HepG2 (cell line): ENCODE results near the gene ST6GALNAC4. TPM values are rescaled to one million over a fixed set of nuclear protein-coding genes. Genes with fewer than 3 reads are reported as not detected.

Source experiments
- ATF6 ChIP-seq: sonication (generic); formaldehyde crosslinking; conservative IDR thresholded peaks from 2 replicates; pipeline ENCODE4 v1.4.0; 2020; ENCODE audit warnings: missing genetic modification reagents
- BCL6 ChIP-seq: IDR thresholded peaks from 2 replicates; pipeline ENCODE4 v1.6.1; 2016; ENCODE audit warnings: missing genetic modification reagents, missing compliant biosample characterization
- ELF3 ChIP-seq: IDR thresholded peaks from 2 replicates; pipeline ENCODE4 v1.6.1; 2016; ENCODE audit warnings: missing genetic modification reagents, missing compliant biosample characterization
- FOXK1 ChIP-seq: sonication (generic); formaldehyde crosslinking; IDR thresholded peaks from 2 replicates; pipeline ENCODE4 v1.4.0; 2020; ENCODE audit warnings: low read depth, missing genetic modification reagents, borderline replicate concordance
- GFI1 ChIP-seq: sonication (generic); formaldehyde crosslinking; IDR thresholded peaks from 2 replicates; pipeline ENCODE4 v1.5.0; 2020; ENCODE audit warnings: missing genetic modification reagents, mild to moderate bottlenecking, borderline replicate concordance
- HBP1 ChIP-seq: IDR thresholded peaks from 2 replicates; pipeline ENCODE4 v1.6.1; 2016; ENCODE audit warnings: low read depth, control low read depth
- KDM3A ChIP-seq: IDR thresholded peaks from 2 replicates; pipeline ENCODE4 v1.6.1; 2018; ENCODE audit warnings: low read depth, missing compliant biosample characterization
- KMT2B ChIP-seq: IDR thresholded peaks from 2 replicates; pipeline ENCODE4 v1.6.1; 2016; ENCODE audit warnings: missing genetic modification reagents, missing compliant biosample characterization
- MAF1 ChIP-seq: sonication (generic); formaldehyde crosslinking; IDR thresholded peaks from 2 replicates; pipeline ENCODE4 v1.5.0; 2020; ENCODE audit warnings: missing genetic modification reagents, borderline replicate concordance
- SMARCC2 ChIP-seq: fragments of 450-650 bp; IDR thresholded peaks from 2 replicates; pipeline ENCODE4 v1.6.1; 2017; ENCODE audit warnings: antibody characterized with exemption, mild to moderate bottlenecking
- ZFAT ChIP-seq: sonication (generic); formaldehyde crosslinking; conservative IDR thresholded peaks from 2 replicates; pipeline ENCODE4 v1.8.1; 2023; ENCODE audit warnings: missing genetic modification reagents, inconsistent platforms
- ZNF350 ChIP-seq: sonication (generic); formaldehyde crosslinking; IDR thresholded peaks from 2 replicates; pipeline ENCODE4 v1.4.0; 2020; ENCODE audit warnings: mild to moderate bottlenecking, low read depth, missing genetic modification reagents, borderline replicate concordance
- ZNF354B ChIP-seq: sonication (generic); formaldehyde crosslinking; IDR thresholded peaks from 2 replicates; pipeline ENCODE4 v1.8.0; 2022; ENCODE audit warnings: mild to moderate bottlenecking, missing genetic modification reagents
- ZNF367 ChIP-seq: sonication (generic); formaldehyde crosslinking; IDR thresholded peaks from 2 replicates; pipeline ENCODE4 v1.4.0; 2020; ENCODE audit warnings: missing genetic modification reagents, borderline replicate concordance
- ZNF552 ChIP-seq: sonication (generic); formaldehyde crosslinking; IDR thresholded peaks from 2 replicates; pipeline ENCODE4 v1.9.0; 2022; ENCODE audit warnings: missing genetic modification reagents, mild to moderate bottlenecking, borderline replicate concordance
- ZNF567 ChIP-seq: sonication (generic); formaldehyde crosslinking; IDR thresholded peaks from 2 replicates; pipeline ENCODE4 v1.8.1; 2023; ENCODE audit warnings: mild to moderate bottlenecking, missing genetic modification reagents, borderline replicate concordance
- ZNF619 ChIP-seq: sonication (generic); formaldehyde crosslinking; IDR thresholded peaks from 2 replicates; pipeline ENCODE4 v1.4.0; 2020; ENCODE audit warnings: mild to moderate bottlenecking, missing genetic modification reagents
- ZNF766 ChIP-seq: sonication (generic); formaldehyde crosslinking; IDR thresholded peaks from 2 replicates; pipeline ENCODE4 v1.5.0; 2020; ENCODE audit warnings: missing genetic modification reagents, borderline replicate concordance
- ZNF850 ChIP-seq: sonication (generic); formaldehyde crosslinking; conservative IDR thresholded peaks from 2 replicates; pipeline ENCODE4 v1.9.0; 2021; ENCODE audit warnings: mild to moderate bottlenecking, missing genetic modification reagents
- polyA plus RNA-seq, 8 experiments: library from polyadenylated mRNA; depleted of rRNA in 3 of 8; stranded (reverse) in 7 of 8; unstranded in 1 of 8; fragments of >200 nt; fragmentation: Illumina TruSeq in 4 of 8; extraction: Trizol in 4 of 8; gene quantifications; 2 replicates each; pipeline versions ENCODE4 v1.2.1 to v1.2.3, GENCODE V29; 2011 to 2016; ENCODE audit warnings: low read depth in 4 of 8, missing spikeins in 1 of 8, mixed read lengths in 1 of 8; ENCODE audit not compliant: insufficient read depth in 1 of 8
- total RNA-seq, 5 experiments: library from RNA; depleted of rRNA; stranded (reverse); fragments of >200 nt; fragmentation: Illumina TruSeq; extraction: Trizol; gene quantifications; 2 replicates each; pipeline ENCODE4 v1.2.3, GENCODE V29; 2016; ENCODE audit warnings: low read depth in 1 of 5
- TF ChIP-seq, protein P1 (sequence below): sonication (generic); formaldehyde crosslinking; conservative IDR thresholded peaks from 2 replicates; pipeline ENCODE4 v1.4.0; 2020; ENCODE audit warnings: missing genetic modification reagents
- TF ChIP-seq, protein P2 (sequence below): sonication (generic); formaldehyde crosslinking; IDR thresholded peaks from 2 replicates; pipeline ENCODE4 v1.4.0; 2020; ENCODE audit warnings: missing genetic modification reagents, borderline replicate concordance

ST6GALNAC4 gene
- total and polyA plus RNA-seq, 2 of the 13 experiments (the other 11 are each of a cell fraction or from before 2014, with no cell fraction given) = 18.8 to 27.7 TPM

- no peak for TF ChIP-seq MAF1 (CRISPR knock-in tag)
- TF ChIP-seq GFI1 (CRISPR knock-in tag) = no peak
- no peak for TF ChIP-seq SMARCC2
- TF ChIP-seq FOXK1 = no peak
- no peak for TF ChIP-seq ZNF850 (CRISPR knock-in tag)
- 0 out of 2 replicates have a peak, but pooled peaks have one; percentile 42 for TF ChIP-seq ZNF350 (CRISPR knock-in tag)
- TF ChIP-seq ZNF567 = 0 out of 2 replicates have a peak, but pooled peaks have one; percentile 46
- no peak for TF ChIP-seq KMT2B (CRISPR knock-in tag)
- TF ChIP-seq HBP1 (CRISPR knock-in tag) = no peak
- 0 out of 2 replicates have a peak, but pooled peaks have one; percentile 39 for TF ChIP-seq ELF3 (CRISPR knock-in tag)
- TF ChIP-seq ZFAT (CRISPR knock-in tag) = no peak
- TF ChIP-seq ZNF552 (CRISPR knock-in tag) = no peak
- no peak for TF ChIP-seq ZNF354B (CRISPR knock-in tag)
- TF ChIP-seq KDM3A (CRISPR knock-in tag) = no peak
- TF ChIP-seq ATF6 (CRISPR knock-in tag) = no peak
- TF ChIP-seq, protein P1, sequence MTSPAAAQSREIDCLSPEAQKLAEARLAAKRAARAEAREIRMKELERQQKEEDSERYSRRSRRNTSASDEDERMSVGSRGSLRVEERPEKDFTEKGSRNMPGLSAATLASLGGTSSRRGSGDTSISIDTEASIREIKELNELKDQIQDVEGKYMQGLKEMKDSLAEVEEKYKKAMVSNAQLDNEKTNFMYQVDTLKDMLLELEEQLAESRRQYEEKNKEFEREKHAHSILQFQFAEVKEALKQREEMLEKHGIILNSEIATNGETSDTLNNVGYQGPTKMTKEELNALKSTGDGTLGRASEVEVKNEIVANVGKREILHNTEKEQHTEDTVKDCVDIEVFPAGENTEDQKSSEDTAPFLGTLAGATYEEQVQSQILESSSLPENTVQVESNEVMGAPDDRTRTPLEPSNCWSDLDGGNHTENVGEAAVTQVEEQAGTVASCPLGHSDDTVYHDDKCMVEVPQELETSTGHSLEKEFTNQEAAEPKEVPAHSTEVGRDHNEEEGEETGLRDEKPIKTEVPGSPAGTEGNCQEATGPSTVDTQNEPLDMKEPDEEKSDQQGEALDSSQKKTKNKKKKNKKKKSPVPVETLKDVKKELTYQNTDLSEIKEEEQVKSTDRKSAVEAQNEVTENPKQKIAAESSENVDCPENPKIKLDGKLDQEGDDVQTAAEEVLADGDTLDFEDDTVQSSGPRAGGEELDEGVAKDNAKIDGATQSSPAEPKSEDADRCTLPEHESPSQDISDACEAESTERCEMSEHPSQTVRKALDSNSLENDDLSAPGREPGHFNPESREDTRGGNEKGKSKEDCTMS (CRISPR knock-in tag) = no peak
- TF ChIP-seq, protein P2, sequence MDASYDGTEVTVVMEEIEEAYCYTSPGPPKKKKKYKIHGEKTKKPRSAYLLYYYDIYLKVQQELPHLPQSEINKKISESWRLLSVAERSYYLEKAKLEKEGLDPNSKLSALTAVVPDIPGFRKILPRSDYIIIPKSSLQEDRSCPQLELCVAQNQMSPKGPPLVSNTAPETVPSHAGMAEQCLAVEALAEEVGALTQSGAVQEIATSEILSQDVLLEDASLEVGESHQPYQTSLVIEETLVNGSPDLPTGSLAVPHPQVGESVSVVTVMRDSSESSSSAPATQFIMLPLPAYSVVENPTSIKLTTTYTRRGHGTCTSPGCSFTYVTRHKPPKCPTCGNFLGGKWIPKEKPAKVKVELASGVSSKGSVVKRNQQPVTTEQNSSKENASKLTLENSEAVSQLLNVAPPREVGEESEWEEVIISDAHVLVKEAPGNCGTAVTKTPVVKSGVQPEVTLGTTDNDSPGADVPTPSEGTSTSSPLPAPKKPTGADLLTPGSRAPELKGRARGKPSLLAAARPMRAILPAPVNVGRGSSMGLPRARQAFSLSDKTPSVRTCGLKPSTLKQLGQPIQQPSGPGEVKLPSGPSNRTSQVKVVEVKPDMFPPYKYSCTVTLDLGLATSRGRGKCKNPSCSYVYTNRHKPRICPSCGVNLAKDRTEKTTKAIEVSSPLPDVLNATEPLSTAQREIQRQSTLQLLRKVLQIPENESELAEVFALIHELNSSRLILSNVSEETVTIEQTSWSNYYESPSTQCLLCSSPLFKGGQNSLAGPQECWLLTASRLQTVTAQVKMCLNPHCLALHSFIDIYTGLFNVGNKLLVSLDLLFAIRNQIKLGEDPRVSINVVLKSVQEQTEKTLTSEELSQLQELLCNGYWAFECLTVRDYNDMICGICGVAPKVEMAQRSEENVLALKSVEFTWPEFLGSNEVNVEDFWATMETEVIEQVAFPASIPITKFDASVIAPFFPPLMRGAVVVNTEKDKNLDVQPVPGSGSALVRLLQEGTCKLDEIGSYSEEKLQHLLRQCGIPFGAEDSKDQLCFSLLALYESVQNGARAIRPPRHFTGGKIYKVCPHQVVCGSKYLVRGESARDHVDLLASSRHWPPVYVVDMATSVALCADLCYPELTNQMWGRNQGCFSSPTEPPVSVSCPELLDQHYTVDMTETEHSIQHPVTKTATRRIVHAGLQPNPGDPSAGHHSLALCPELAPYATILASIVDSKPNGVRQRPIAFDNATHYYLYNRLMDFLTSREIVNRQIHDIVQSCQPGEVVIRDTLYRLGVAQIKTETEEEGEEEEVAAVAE = no peak
- no peak for TF ChIP-seq ZNF619 (CRISPR knock-in tag)
- no peak for TF ChIP-seq ZNF367 (CRISPR knock-in tag)
- no peak for TF ChIP-seq ZNF766
- no peak for TF ChIP-seq BCL6 (CRISPR knock-in tag)
These were observed 39.3 kb downstream of the ST6GALNAC4 start, which contains the start of gene AK1 (continued) for GRCh38 chr9:127877566-127877998.
